HepG2 (cell line): ENCODE data around the gene PHKG2. TPM values are rescaled to one million over a fixed set of nuclear protein-coding genes. Genes with fewer than 3 reads are reported as not detected.
A peak's percentile ranks its signal among the peaks of the same experiment; 100 is the strongest.

Experiments
- ARNT2 ChIP-seq: sonication (generic); formaldehyde crosslinking; IDR thresholded peaks from 2 replicates; pipeline ENCODE4 v1.8.0; 2022; ENCODE audit warnings: mild to moderate bottlenecking, low read depth, missing genetic modification reagents, moderate library complexity
- ATF1 ChIP-seq: IDR thresholded peaks from 2 replicates; pipeline ENCODE4 v1.6.1; 2016; ENCODE audit warnings: mild to moderate bottlenecking, control low read depth
- GABPA ChIP-seq, 2 experiments: IDR thresholded peaks; 2 replicates each; pipeline ENCODE4 v1.6.1; 2011 to 2016; ENCODE audit warnings: low read depth in 2 of 2, low read length in 1 of 2, missing biosample characterization in 1 of 2, missing genetic modification characterization in 1 of 2
- GZF1 ChIP-seq: sonication (generic); formaldehyde crosslinking; IDR thresholded peaks from 2 replicates; pipeline ENCODE4 v1.5.1; 2020; ENCODE audit warnings: mild to moderate bottlenecking, missing genetic modification reagents
- HIVEP1 ChIP-seq: sonication (generic); formaldehyde crosslinking; IDR thresholded peaks from 2 replicates; pipeline ENCODE4 v1.4.0; 2020; ENCODE audit warnings: mild to moderate bottlenecking, missing genetic modification reagents
- HOXA5 ChIP-seq: sonication (generic); formaldehyde crosslinking; IDR thresholded peaks from 2 replicates; pipeline ENCODE4 v1.4.0; 2020; ENCODE audit warnings: missing genetic modification reagents
- KDM4B ChIP-seq: sonication (generic); formaldehyde crosslinking; IDR thresholded peaks from 2 replicates; pipeline ENCODE4 v1.4.0; 2020; ENCODE audit warnings: missing genetic modification reagents
- MBD4 ChIP-seq: IDR thresholded peaks from 2 replicates; pipeline ENCODE4 v1.6.1; 2012; ENCODE audit warnings: low read length, inconsistent platforms, borderline replicate concordance
- POLR2A ChIP-seq, 2 experiments: IDR thresholded peaks; 2 replicates each; pipeline ENCODE4 v1.6.1; 2011; ENCODE audit warnings: low read depth in 2 of 2, low read length in 2 of 2, mild to moderate bottlenecking in 1 of 2, moderate library complexity in 1 of 2; ENCODE audit not compliant: insufficient read depth in 1 of 2
- SMAD9 ChIP-seq: sonication (generic); formaldehyde crosslinking; IDR thresholded peaks from 2 replicates; pipeline ENCODE4 v1.5.1; 2020; ENCODE audit warnings: mild to moderate bottlenecking, missing genetic modification reagents
- SMYD3 ChIP-seq: sonication (generic); formaldehyde crosslinking; IDR thresholded peaks from 2 replicates; pipeline ENCODE4 v1.8.1; 2023; ENCODE audit warnings: mild to moderate bottlenecking, missing genetic modification reagents
- SP4 ChIP-seq: sonication (generic); formaldehyde crosslinking; IDR thresholded peaks from 2 replicates; pipeline ENCODE4 v1.8.1; 2023; ENCODE audit warnings: mild to moderate bottlenecking, missing genetic modification reagents
- TAF1 ChIP-seq: sonication (generic); formaldehyde crosslinking; IDR thresholded peaks from 2 replicates; pipeline ENCODE4 v1.4.0; 2020; ENCODE audit warnings: missing genetic modification reagents
- ZNF101 ChIP-seq: sonication (generic); formaldehyde crosslinking; IDR thresholded peaks from 2 replicates; pipeline ENCODE4 v1.4.0; 2020; ENCODE audit warnings: mild to moderate bottlenecking, low read depth, missing genetic modification reagents, borderline replicate concordance
- ZNF230 ChIP-seq: sonication (generic); formaldehyde crosslinking; IDR thresholded peaks from 2 replicates; pipeline ENCODE4 v1.4.0; 2020; ENCODE audit warnings: mild to moderate bottlenecking, missing genetic modification reagents
- ZNF546 ChIP-seq: sonication (generic); formaldehyde crosslinking; conservative IDR thresholded peaks from 2 replicates; pipeline ENCODE4 v1.8.1; 2023; ENCODE audit warnings: mild to moderate bottlenecking, missing genetic modification reagents
- polyA plus RNA-seq, 8 experiments: library from polyadenylated mRNA; depleted of rRNA in 3 of 8; stranded (reverse) in 7 of 8; unstranded in 1 of 8; fragments of >200 nt; fragmentation: Illumina TruSeq in 4 of 8; extraction: Trizol in 4 of 8; gene quantifications; 2 replicates each; pipeline versions ENCODE4 v1.2.1 to v1.2.3, GENCODE V29; 2011 to 2016; ENCODE audit warnings: low read depth in 4 of 8, missing spikeins in 1 of 8, mixed read lengths in 1 of 8; ENCODE audit not compliant: insufficient read depth in 1 of 8
- total RNA-seq, 5 experiments: library from RNA; depleted of rRNA; stranded (reverse); fragments of >200 nt; fragmentation: Illumina TruSeq; extraction: Trizol; gene quantifications; 2 replicates each; pipeline ENCODE4 v1.2.3, GENCODE V29; 2016; ENCODE audit warnings: low read depth in 1 of 5
- TF ChIP-seq, protein P1 (sequence below): sonication (generic); formaldehyde crosslinking; IDR thresholded peaks from 2 replicates; pipeline ENCODE4 v1.5.1; 2020; ENCODE audit warnings: missing genetic modification reagents, mild to moderate bottlenecking, borderline replicate concordance
- TF ChIP-seq, protein P2 (sequence below), 2 experiments: sonication (generic) in 1 of 2; formaldehyde crosslinking in 1 of 2; IDR thresholded peaks; 2 replicates each; pipeline versions ENCODE4 v1.4.0 to v1.6.1; 2018 to 2020; ENCODE audit warnings: missing genetic modification reagents in 2 of 2, borderline replicate concordance in 1 of 2, low read depth in 1 of 2, mild to moderate bottlenecking in 1 of 2, missing biosample characterization in 1 of 2
- TF ChIP-seq, protein P3 (sequence below): sonication (generic); formaldehyde crosslinking; IDR thresholded peaks from 2 replicates; pipeline ENCODE4 v1.5.1; 2020; ENCODE audit warnings: missing genetic modification reagents, mild to moderate bottlenecking, borderline replicate concordance
- TF ChIP-seq, protein P4 (sequence below): sonication (generic); formaldehyde crosslinking; IDR thresholded peaks from 2 replicates; pipeline ENCODE4 v1.8.0; 2022; ENCODE audit warnings: low read depth, missing genetic modification reagents
- TF ChIP-seq, protein P5 (sequence below): IDR thresholded peaks from 2 replicates; pipeline ENCODE4 v1.6.1; 2012; ENCODE audit warnings: inconsistent platforms
- TF ChIP-seq, protein P6 (sequence below): sonication (generic); formaldehyde crosslinking; IDR thresholded peaks from 2 replicates; pipeline ENCODE4 v1.4.0; 2020; ENCODE audit warnings: mild to moderate bottlenecking, missing genetic modification reagents

PHKG2 gene
- total and polyA plus RNA-seq, 2 of the 13 experiments (the other 11 are each of a cell fraction or from before 2014, with no cell fraction given): 37.4 to 42.1 TPM

DNA sequence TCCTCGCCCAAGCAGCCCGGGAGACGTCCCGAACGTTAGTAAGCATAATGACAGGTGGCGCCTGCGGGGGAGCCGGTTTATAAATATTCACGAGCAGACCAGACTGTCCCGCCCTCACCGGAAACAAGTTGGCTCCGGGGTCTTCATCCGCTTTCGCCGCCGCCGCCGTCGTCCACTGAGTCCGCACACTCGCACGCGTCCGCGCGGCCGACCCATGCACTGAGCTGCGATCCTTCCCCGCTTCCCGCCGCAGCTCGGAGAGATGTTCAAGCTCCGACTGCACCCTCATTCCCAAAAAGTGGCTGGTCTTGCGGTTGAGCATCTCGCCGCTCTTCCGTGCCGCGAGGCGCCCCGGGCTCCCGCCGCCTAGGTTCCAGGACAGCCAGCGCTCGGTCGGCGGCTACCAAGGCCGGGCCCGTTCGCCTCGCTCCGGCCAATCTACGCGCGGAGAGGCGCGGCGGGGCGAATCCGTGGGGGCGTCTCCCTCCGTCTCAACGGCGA lies 13.3 kb downstream of the PHKG2 start (continued):
- TF ChIP-seq, protein P1, sequence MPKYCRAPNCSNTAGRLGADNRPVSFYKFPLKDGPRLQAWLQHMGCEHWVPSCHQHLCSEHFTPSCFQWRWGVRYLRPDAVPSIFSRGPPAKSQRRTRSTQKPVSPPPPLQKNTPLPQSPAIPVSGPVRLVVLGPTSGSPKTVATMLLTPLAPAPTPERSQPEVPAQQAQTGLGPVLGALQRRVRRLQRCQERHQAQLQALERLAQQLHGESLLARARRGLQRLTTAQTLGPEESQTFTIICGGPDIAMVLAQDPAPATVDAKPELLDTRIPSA: no peak
- TF ChIP-seq, protein P2, sequence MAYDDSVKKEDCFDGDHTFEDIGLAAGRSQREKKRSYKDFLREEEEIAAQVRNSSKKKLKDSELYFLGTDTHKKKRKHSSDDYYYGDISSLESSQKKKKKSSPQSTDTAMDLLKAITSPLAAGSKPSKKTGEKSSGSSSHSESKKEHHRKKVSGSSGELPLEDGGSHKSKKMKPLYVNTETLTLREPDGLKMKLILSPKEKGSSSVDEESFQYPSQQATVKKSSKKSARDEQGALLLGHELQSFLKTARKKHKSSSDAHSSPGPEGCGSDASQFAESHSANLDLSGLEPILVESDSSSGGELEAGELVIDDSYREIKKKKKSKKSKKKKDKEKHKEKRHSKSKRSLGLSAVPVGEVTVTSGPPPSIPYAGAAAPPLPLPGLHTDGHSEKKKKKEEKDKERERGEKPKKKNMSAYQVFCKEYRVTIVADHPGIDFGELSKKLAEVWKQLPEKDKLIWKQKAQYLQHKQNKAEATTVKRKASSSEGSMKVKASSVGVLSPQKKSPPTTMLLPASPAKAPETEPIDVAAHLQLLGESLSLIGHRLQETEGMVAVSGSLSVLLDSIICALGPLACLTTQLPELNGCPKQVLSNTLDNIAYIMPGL (CRISPR knock-in tag; IDR thresholded peaks at IDR 0.05; ENCODE audit: borderline replicate concordance in 1 of 2, low read depth in 1 of 2): no peak
- no peak for TF ChIP-seq TAF1 (CRISPR knock-in tag)
- TF ChIP-seq SMYD3: peak; percentile 68; the same call in 1 of the 2 replicates
- TF ChIP-seq HIVEP1 (CRISPR knock-in tag): 0 out of 2 replicates have a peak, but pooled peaks have one; percentile 45
- TF ChIP-seq GABPA (IDR thresholded peaks at IDR 0.05; ENCODE audit: low read depth, low read length): peak; percentile 34; the same call in 1 of the 2 replicates
- TF ChIP-seq GABPA (CRISPR knock-in tag; IDR thresholded peaks at IDR 0.05; ENCODE audit: low read depth): peak; percentile 59; the same call in 1 of the 2 replicates
- TF ChIP-seq, protein P3, sequence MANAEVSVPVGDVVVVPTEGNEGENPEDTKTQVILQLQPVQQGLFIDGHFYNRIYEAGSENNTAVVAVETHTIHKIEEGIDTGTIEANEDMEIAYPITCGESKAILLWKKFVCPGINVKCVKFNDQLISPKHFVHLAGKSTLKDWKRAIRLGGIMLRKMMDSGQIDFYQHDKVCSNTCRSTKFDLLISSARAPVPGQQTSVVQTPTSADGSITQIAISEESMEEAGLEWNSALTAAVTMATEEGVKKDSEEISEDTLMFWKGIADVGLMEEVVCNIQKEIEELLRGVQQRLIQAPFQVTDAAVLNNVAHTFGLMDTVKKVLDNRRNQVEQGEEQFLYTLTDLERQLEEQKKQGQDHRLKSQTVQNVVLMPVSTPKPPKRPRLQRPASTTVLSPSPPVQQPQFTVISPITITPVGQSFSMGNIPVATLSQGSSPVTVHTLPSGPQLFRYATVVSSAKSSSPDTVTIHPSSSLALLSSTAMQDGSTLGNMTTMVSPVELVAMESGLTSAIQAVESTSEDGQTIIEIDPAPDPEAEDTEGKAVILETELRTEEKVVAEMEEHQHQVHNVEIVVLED: no peak
- 0 out of 2 replicates have a peak, but pooled peaks have one; percentile 28 for TF ChIP-seq GZF1 (CRISPR knock-in tag)
- TF ChIP-seq ZNF101 (CRISPR knock-in tag): no peak
- TF ChIP-seq SMAD9 (CRISPR knock-in tag): no peak
- TF ChIP-seq ZNF546 (CRISPR knock-in tag): 0 out of 2 replicates have a peak, but pooled peaks have one; percentile 10
- peak; percentile 1; the same call in 1 of the 2 replicates for TF ChIP-seq ZNF230
- 0 out of 2 replicates have a peak, but pooled peaks have one; percentile 5 for TF ChIP-seq HOXA5 (CRISPR knock-in tag)
- TF ChIP-seq POLR2A (IDR thresholded peaks at IDR 0.05; ENCODE audit: insufficient read depth in 1 of 2, low read depth in 2 of 2, low read length in 2 of 2): no peak
- TF ChIP-seq, protein P4, sequence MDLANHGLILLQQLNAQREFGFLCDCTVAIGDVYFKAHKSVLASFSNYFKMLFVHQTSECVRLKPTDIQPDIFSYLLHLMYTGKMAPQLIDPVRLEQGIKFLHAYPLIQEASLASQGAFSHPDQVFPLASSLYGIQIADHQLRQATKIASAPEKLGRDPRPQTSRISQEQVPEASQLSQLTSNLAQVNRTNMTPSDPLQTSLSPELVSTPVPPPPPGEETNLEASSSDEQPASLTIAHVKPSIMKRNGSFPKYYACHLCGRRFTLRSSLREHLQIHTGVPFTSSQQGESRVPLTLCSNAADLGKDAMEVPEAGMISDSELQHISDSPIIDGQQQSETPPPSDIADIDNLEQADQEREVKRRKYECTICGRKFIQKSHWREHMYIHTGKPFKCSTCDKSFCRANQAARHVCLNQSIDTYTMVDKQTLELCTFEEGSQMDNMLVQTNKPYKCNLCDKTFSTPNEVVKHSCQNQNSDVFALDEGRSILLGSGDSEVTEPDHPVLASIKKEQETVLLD (CRISPR knock-in tag): 0 out of 2 replicates have a peak, but pooled peaks have one; percentile 27
- TF ChIP-seq, protein P5, sequence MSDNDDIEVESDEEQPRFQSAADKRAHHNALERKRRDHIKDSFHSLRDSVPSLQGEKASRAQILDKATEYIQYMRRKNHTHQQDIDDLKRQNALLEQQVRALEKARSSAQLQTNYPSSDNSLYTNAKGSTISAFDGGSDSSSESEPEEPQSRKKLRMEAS: peak; percentile 77
- 0 out of 2 replicates have a peak, but pooled peaks have one; percentile 13 for TF ChIP-seq KDM4B (CRISPR knock-in tag)
- TF ChIP-seq ARNT2 (CRISPR knock-in tag): peak; percentile 14; the same call in 1 of the 2 replicates
- no peak for TF ChIP-seq SP4 (CRISPR knock-in tag)
- TF ChIP-seq, protein P6, sequence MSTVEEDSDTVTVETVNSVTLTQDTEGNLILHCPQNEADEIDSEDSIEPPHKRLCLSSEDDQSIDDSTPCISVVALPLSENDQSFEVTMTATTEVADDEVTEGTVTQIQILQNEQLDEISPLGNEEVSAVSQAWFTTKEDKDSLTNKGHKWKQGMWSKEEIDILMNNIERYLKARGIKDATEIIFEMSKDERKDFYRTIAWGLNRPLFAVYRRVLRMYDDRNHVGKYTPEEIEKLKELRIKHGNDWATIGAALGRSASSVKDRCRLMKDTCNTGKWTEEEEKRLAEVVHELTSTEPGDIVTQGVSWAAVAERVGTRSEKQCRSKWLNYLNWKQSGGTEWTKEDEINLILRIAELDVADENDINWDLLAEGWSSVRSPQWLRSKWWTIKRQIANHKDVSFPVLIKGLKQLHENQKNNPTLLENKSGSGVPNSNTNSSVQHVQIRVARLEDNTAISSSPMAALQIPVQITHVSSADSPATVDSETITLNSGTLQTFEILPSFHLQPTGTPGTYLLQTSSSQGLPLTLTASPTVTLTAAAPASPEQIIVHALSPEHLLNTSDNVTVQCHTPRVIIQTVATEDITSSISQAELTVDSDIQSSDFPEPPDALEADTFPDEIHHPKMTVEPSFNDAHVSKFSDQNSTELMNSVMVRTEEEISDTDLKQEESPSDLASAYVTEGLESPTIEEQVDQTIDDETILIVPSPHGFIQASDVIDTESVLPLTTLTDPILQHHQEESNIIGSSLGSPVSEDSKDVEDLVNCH (CRISPR knock-in tag): no peak
- no peak for TF ChIP-seq MBD4
- no peak for TF ChIP-seq ATF1
